Mammary epithelial cell (primary cell): ENCODE results near the gene MLC1.

Experiments
- CTCF ChIP-seq, 2 donors: IDR thresholded peaks in 1 of 2; conservative IDR thresholded peaks in 1 of 2; 2 replicates each; pipeline ENCODE4 v1.5.1; 2011 to 2012; ENCODE audit warnings: inconsistent platforms in 2 of 2, low read length in 2 of 2, mild to moderate bottlenecking in 2 of 2, control low read depth in 1 of 2, low read depth in 1 of 2; ENCODE audit not compliant: insufficient read depth in 1 of 2; ENCODE audit errors: extremely low read depth in 1 of 2
- EZH2 ChIP-seq: IDR thresholded peaks from 2 replicates; pipeline ENCODE4 v1.6.1; 2012; ENCODE audit warnings: low read length, inconsistent platforms, borderline replicate concordance

DNA sequence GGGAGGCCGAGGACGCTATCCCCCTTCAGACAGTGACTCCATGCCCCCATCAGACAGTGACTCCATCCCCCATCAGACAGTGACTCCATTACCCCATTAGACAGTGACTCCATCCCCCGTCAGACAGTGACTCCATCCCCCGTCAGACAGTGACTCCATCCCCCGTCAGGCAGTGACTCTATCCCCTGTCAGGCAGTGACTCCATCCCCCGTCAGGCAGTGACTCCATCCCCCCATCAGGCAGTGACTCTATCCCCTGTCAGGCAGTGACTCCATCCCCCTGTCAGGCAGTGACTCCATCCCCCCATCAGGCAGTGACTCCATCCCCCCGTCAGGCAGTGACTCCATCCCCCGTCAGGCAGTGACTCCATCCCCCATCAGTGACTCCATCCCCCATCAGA, 18.0 kb downstream of the MLC1 start:
- TF ChIP-seq CTCF (conservative IDR thresholded peaks at IDR 0.05 in 1 of 2, IDR thresholded peaks at IDR 0.05 in 1 of 2; ENCODE audit: extremely low read depth in 1 of 2, insufficient read depth in 1 of 2, low read depth in 1 of 2, low read length in 2 of 2) (no peak), EZH2 (no peak)
